Activated CD4-positive, alpha-beta T cell treated with anti-CD3 and anti-CD28 coated beads, Interleukin-2, amount 50 U/mL, for 1 hour (primary cell): ENCODE results near the gene PITX1.
"Not testable (repeated sequence)": the region's sequence is repeated elsewhere in the genome, so short reads cannot be mapped to it uniquely, and the experiment has no call there.

Source experiments
- DNase-seq: peaks from one replicate; pipeline ENCODE4 v3.0.0-alpha.2; 2020

PITX1 gene

DNA sequence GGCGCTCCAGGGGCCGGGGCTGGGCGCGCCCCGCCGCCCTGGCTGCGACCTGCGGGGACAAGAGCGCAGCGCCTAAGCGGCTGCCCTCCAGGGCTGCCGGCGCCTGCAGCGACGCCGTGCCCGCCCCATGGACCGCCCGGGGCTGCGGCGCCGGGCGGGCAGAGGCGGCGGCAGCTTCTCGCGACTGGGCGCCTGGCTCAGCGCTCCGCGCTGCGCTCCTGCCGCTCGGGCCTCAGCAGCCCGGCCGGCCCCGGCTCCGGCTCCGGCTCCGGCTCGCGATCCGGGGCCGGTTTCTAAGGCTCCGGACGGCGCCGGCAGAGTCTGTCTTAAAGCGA, at the start of gene PITX1:
Gene PITX1, minus strand, starts transcription at position 328 of the 335 bp plus-strand sequence. CDS start 347 bp downstream, outside the sequence.
- no peak for DNase-seq

DNA sequence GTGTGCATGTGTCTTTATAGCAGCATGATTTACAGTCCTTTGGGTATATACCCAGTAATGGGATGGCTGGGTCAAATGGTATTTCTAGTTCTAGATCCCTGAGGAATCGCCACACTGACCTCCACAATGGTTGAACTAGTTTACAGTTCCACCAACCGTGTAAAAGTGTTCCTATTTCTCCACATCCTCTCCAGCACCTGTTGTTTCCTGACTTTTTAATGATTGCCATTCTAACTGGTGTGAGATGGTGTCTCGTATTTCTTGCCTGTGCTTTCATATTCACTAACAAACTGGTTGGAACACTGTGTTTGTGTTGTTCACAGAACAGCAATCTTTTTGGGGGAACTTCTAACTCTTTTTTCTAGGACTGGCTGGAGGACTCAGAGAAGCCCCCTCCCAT, 49.3 kb upstream of the PITX1 start:
- not testable (repeated sequence) for DNase-seq

DNA sequence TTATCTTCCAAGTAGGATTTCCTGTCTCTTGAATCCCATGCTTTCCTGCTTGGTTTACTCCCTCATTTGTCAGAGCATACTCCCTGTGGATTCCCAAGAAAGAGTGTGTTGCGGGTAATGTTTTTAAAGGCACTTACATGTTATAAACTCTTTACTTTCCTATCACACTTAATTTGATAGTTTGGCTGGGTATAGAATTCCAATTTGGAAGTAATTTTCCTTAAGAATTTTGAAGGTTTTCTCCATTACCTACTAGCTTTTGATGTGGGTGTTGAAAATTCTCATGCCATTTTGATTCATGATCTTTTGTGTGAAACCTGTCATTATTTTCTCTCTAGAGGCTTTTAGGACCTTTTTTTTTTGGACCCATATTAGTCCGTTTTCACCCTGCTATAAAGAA, 47.2 kb upstream of the PITX1 start:
- DNase-seq, result no peak

DNA sequence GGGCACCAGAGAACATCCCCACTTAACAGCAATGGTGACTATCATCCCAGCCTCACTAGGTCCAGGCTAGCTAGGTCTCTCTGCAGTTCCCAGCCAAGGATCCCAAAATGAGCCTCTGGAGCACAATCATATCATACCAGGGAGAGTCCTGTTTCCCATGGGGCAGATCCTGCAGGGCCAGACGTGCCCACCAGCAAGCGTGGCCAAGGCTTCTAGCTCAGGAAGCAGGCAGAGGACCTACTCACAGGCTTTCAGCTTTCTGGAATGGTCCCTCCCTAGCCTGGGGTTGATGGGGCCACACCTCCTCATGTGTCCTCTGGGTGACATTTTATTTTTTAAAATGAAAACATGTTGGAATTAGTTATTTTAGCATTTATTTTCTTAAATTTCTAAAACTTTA, 45.7 kb upstream of the PITX1 start:
- no peak for DNase-seq

DNA sequence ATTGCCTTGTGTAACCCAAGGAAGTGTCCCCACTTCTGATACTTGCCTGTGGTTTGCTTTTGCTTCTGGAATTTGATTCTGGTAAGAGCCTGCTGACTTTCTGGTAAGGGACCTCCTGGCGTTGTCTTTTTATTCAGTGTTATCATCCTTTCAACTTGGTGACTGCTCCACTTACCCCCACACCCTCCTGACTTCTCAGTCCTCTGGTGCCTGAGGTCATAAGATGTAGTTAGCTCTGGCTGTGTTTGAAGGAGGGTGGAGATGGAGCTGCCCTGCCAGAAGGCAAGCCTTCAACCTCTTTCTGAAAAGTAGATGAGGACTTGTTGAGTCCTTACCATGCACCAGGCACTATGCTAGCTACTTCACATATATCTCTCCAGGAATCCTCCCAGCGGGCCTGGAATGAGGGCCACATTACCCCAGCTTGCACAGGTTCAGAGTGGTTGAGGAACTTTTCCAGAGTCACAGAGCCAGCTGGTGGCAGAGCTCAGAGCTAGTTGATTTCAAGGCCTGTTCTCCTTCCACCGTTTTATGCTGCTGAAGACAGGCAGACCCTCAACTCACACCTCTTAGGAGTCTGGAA, 45.2 kb upstream of the PITX1 start:
- DNase-seq, result no peak

DNA sequence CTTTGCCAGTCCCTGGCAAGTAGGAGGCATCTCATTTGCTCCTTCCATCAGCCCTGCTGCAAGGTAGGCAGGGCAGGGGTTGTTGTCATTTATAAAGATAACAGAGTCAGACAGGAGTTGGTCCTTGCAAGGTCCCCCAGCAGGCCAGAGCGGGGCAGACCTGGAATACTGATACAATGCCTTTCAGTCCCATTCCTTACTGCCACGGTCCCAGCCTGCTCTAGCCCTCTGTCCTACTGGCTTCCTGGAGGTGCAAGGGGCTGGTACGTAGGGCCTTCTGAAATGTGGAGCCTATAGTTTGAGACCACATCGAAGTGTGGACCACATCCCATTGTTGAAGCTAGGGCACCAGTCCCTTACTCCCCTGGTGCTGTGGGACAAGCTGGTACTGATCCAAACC, 42.8 kb upstream of the PITX1 start:
- no peak for DNase-seq

DNA sequence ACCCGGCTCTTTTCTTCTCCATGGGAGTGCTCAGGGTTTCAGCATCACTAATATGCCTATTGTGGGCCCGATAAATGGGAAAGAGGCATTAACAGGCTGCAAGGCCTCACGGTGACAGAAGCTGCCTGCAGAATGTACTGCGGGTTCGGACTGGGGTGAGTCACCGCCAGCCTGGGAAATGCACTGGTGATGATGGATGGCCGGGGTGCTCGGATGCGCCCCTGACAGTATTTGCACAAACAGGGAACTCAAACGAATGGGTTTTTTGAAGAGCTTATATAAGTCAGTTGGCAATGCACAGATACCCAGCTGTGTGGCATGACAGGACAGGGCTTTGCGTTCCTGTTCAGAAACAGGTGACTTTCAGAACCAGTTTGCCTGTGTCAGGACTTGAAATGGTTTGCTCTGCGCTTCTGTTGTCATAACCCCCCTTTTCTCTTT, 42.0 kb upstream of the PITX1 start:
- DNase-seq, result no peak

DNA sequence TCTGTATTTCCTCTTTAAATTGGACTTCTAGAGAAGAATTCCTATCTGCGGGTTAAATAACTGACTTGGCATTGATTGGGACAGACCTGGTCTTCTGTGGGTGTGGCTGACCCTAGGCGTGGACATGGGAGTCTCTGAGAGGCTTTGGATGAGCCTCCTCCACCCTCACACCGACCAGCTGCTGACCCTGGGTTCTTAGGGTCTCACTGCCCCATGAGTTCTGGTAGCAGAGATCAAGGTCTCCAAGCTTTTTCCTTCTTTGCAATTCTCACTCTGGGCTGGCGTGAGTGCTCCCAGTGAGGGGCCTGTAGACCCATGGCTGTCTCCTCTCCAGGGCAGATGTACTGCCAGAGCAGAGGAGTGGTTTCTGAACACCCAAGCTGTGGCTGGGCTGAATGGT, 41.6 kb upstream of the PITX1 start:
- DNase-seq, result no peak

DNA sequence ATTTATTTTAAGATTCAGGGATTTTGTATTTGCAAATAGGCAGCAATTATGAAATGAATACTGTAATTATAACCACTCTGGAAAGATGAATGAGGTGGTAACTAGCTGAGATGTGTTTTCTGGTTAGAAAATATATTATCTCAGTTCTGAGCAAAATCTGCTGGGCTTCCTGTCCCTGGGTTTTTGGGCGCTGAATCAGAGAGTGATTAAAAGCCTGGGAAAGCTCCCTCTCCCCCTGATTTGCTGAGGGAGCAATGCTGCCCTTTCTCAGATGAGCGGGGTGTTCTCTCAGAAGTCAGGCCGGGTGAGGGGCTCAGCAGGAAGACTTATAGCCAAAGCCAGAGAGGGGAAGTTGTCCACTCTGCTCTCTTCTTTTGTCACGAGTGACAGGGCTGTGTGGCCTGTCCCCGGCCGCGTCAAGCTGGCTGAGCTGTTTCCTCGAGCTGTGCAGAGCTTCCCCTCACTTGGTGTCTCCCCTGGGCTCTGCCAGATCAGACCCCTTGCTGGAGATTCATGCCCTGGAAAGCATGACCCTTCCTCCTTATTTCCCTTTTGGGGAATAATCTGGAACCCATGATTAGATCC, 39.8 kb upstream of the PITX1 start:
- DNase-seq, result no peak

DNA sequence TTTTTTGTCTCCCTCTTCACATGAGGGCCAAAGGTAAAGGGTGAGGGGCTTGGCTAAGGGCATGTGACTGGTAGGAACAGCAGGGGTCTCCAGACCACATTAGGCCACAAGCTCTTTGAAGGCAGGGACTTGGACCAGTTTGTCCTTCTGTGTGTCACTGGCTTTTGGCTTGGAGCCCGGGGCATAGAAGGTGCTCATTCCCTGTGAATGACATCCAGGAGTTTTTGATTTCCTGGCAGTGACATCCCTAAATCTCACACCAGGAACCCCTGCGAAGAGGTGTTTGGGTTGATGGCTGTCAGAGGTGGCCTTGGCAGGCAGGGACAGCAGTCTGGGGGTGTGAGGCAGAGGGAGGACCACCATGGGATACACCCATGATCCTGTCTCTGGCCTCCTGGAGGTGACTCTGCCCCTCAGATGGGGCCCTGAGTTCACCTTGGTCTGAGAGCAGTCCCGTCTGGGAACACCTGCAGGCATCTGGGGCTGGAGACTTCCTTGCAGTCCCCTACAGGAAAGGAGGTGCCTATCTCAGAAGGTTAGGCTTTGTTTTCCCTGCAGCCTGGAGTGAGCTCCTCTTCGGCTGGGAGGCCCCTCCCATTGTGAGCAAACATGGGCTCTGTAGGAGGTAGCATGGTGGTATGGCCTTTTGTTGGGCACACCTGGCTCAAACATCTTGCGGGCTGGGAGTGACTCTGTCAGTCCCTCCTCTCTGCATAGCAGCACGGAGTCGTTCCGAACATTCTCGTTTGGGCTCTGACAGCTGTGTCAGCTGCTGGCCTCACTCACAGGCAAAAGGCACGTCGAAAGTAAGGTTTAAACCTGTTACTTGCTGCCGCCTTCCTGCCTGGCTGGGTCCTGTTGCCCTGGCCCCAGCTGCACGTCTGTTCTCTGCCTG, 38.6 kb upstream of the PITX1 start:
- DNase-seq, result no peak

DNA sequence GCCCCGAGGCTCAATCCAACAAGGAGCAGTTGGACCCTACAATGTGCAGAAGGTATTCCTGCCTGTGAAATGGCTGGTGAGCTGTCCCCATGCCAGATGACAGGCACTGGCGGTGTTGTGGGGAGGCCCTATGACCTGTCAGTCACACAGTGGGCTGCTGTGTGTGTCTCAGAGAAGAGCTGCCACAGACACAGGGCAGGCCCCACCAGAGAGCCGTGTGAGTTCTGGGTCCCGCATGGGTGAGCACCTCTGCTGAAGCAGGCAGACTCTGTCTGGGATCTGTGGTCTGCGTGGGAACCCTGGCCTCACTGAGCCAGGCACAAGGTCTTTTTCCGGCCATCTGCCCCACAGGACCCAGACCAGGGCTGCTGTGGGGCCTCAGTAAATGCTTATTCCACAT, 37.3 kb upstream of the PITX1 start:
- no peak for DNase-seq

DNA sequence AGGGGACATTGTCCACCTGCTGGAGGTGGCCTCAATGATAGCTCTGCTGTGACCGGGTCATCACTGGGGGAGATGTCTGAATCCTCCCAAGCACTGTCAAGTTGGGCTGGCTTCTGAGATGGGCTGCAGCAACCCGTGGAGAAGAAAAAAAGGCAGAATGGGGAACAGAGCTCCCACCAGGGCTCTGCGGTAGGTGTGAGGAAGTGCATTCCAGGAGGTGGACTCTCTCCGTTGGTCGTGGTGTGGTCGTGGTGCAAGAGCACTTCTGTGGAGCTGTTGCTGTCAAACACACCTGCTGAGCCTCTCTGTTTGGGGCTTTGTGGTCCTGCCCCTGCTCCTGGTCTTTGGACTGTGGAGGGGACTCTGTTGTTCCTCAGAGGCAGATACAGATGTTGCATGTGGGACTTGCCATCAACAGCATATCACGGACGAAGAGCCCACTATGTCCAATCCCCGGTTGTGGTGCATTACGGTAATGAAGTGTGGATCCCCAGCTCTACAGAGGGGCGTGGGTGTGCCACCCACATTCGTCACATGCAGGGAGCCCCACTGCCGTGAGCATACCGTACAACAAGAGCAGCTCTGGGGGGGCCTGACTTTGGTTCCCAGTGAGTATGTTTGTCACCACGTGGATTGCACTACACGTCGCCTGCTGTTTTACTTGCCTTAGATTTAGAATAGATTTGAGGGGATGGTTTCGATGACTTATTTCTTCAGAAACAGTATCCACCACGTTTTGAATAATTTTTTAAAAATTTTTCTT, 36.0 kb upstream of the PITX1 start:
- DNase-seq, result no peak

DNA sequence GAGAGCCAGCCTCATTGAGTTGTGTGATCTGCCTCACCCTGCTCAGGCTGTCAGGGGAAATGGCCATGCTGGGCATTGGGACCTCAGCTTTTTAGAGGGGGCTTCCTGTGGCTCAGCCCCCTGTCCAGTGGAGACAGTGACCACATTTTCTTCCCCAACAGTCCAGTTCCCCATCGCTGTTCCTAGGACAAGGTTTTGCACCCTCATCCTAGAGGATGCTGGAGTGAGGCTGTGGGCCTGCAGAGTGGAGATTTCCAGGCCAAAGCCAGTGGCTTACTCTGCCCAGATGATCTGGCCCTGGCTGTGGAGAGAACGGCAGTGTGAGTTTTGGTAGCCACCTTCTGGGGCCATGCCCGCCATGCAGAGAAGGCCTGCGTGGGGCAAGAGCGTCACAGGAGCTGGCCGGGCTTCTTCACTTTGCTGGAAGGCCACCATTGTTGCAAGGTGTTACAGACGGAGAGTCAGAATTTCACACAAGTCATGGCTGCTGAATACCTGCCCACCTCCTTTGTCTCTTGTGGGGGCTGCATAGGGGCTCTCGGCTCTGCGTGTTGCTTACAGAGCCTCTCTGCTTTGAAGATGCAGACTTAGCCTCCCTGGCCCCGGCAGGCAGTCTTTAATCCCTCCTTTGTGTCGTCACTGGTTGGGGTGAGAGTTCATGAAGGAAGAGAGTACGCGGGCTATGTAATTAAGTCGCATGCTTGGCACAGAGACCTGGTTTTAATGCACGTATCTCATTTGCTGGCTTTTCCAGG, 35.2 kb upstream of the PITX1 start:
- DNase-seq, result no peak

DNA sequence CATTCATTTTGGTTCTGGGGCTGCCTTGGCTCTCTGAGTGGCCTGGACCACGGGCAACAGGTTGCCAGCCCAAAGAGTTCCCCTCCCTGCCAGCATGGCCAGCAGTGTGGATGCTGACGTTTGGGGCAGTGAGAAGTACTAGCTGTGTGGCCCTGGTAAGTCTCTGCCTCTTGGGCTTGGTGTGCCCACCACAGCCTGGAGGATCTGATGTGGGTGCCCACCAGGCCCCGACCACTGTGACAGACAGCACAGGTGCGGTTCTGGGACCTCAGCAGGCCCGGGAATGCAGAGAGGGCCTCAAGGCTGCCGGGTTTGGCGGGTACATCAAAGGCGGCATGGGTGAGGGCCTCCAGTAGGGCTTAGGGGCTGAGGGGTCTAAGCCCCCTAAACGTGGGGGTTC, 33.6 kb upstream of the PITX1 start:
- no peak for DNase-seq

DNA sequence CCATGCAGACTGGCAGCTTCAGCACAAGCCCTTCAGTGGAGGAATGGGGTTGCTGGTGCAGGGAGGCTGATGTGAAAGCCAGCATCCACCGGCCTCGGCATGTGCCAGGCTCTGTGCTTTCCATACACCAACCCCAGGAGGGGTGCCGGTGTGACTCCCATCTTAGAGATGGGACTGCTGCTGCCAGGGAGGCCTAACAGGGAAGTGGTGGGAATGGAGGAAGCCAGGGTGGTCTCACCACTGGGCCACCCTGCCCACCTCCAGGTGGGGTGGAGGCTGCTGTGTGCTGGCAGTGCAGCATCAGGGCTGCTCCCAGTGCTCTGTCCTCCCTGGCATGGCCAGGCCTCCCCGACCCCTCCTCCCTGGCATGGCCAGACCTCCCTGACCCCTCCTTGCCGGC, 32.8 kb upstream of the PITX1 start:
- DNase-seq, result no peak

DNA sequence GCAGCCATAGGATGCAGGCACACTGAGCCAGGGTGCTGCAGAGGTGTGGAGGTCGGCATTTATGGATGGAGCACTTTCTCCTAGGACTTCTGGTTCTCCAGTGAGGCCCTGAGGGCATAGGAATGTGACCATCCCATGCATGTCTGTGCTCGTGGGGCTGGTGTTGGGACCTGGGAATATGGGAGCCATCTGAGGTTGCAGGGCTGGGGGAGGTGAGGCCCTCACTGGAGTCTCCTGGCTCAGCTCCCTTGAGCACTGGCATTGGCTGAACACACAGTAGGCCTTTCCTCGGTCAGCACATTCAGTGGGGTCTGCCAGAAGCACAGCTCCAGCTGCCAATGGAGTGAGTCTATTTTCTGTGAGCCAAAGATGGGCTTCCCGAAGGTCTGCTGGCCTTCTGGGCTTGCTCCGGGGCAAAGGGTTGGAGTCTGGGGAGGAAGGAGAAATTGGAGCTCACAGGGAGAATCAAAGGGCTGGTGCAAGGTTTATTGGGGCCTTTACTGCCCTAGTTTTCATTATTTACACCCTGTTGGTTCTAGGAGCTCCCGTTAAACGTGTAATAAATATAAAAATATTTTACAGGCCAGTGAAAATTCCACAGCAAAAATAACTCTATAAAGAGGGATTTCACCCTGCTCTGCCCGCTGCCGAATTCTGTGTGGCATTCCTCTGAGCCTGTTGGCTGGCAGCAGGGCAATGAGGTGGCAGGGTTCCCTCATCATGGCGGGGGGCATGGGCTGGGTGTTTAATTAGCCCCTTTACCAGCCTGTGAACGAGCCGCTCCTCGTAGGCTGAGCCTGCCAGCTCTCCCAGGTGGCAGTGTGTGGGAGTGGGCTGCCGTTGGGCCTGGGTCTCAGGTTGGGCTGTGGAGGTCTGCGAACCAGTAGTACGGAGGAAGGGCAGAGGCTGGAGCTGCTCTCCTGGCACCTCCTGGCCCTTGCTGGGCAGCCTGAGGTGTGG, 31.6 kb upstream of the PITX1 start:
- DNase-seq, result no peak

DNA sequence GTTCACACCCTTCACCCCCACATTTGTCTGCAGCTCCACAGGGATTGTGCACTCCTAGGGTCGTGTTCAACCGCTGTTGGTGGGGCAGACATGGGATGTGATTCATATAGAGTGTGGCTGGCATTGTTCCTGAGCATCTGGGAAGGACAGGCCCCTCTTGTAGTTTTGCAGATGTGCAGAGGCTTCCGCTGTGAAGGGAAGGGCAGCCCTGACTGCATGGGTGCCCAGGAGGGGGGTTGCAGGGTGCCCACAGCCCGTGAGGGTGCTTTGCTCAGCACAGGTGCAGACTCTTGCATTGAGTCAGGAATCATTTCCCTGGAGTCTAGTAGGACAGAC, 30.2 kb upstream of the PITX1 start:
- no peak for DNase-seq

DNA sequence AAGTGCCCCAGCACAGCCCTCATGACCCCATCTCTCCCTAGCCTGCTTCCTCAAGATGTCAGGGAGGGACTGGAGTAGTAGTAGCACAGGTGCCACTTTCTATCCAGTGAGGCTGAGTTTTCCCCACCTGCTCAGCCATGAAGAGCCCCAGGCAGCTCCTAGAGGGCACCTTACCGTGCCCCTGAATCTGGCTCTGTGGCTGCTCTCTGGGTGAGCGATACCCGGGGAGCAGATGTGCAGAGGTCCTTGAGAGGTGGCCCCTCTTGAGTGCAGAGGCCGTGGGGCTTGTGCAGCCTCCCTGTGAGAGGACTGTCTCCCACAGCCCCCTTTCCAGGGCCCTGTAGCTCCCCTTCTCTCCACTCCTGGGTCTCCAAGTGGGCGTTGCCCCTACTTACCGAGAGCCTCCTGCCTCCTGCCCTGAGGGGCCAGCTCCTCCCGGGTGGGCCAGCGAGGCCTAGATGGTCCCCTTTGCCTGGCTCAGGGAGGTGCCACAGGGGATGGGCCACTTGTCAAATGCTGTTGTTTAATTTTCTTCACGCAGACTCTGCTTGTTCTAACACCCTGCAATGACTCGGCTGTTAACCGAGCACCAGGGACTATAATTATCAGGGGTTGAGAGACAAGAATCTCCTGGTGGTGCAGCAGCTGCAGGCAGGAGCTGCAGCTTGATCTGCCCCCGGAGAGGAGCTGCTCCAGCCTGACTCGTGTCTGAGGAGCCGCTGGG, 29.6 kb upstream of the PITX1 start:
- DNase-seq, result no peak

DNA sequence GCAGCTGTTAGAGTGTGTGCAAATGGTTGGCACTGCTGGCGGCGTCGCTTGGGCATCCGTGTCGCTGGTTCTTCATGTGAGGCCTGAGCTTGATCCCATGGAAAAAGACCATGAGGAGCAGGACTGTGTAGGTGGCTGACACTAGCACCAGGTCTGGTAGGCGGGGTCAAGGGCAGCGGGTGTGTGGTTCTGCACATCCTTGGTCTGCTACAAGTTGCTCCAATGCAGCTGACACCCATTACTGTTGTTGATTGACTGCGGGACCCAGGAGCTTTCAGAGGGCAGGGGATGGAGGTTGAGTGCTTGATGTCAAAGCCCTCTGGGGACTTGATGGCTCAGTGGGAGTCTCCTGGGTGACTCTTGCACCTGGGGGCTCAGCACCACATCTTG, 29.0 kb upstream of the PITX1 start:
- no peak for DNase-seq

DNA sequence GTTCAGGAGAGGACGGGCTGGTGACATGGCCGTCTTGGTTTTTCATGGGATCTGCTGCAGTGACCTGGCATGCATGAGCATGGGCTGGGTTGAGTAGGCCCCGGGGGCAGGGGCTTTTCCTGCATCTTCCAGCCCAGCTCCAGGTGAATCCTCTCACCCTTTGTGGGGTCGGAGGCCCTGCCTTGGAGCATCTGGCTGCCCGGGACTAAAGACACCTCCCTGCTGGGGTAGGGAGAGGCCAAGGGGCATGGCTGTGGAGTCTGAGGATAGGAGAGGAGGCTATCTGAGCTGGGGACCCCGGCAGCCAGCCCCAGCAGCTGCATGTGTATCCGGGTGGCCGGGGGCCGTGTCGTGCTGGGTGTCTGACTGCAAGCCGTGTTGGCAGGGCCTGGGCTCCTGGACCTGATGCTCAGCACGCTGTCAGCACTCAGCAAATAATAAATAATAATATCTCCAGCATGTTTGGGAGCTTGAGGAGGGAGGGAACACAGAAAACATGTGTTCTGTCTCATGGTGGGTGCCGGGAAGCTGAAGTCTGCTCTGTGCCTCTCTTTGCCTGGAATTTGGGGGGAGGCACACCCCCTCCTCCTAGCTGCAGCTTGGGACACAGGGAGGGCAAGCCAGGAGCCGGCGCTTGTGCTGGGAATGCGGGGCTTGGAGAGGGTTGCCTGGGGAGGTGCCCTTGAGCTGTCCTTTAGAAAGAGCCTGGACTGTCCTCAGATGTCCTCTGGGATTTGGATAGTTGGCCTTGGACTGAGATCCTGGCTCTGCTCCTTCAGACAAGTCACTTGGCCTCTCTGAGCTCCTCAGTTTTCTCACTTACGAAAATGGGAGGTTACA, 28.4 kb upstream of the PITX1 start:
- no peak for DNase-seq
